H9 (cell line): ENCODE data around the gene OVOL2. TPM values are rescaled to one million over a fixed set of nuclear protein-coding genes. Genes with fewer than 3 reads are reported as not detected.

Experiments used
- DNase-seq: peaks from one replicate; pipeline ENCODE4 v3.0.0-alpha.2; 2017
- H2AFZ ChIP-seq: one replicate; pipeline ENCODE4 v1.6.1; 2013; ENCODE audit warnings: mild to moderate bottlenecking, low read length, control low read depth, moderate library complexity
- H2AK5ac ChIP-seq: 2 replicates; pipeline ENCODE4 v1.6.1; 2013; ENCODE audit warnings: low read length, control low read depth, mixed read lengths; ENCODE audit not compliant: insufficient read length
- H2BK120ac ChIP-seq: one replicate; pipeline ENCODE4 v1.6.1; 2013; ENCODE audit warnings: low read depth, mild to moderate bottlenecking, low read length, control low read depth, inconsistent platforms; ENCODE audit not compliant: poor library complexity, severe bottlenecking
- H2BK12ac ChIP-seq: 2 replicates; pipeline ENCODE4 v1.6.1; 2013; ENCODE audit warnings: low read length, control low read depth, mixed read lengths, low read depth; ENCODE audit not compliant: insufficient read length
- H2BK15ac ChIP-seq: 2 replicates; pipeline ENCODE4 v1.6.1; 2013; ENCODE audit warnings: low read depth, low read length, control low read depth
- H2BK20ac ChIP-seq: one replicate; pipeline ENCODE4 v1.6.1; 2013; ENCODE audit warnings: low read depth, mild to moderate bottlenecking, low read length, control low read depth, inconsistent platforms; ENCODE audit not compliant: poor library complexity, severe bottlenecking
- H2BK5ac ChIP-seq: 2 replicates; pipeline ENCODE4 v1.6.1; 2013; ENCODE audit warnings: low read length, control low read depth, mixed read lengths; ENCODE audit not compliant: insufficient read length
- H3K14ac ChIP-seq: 2 replicates; pipeline ENCODE4 v1.6.1; 2013; ENCODE audit warnings: low read length, control low read depth; ENCODE audit not compliant: insufficient read depth
- H3K18ac ChIP-seq: 2 replicates; pipeline ENCODE4 v1.6.1; 2013; ENCODE audit warnings: low read depth, mild to moderate bottlenecking, mixed read lengths, low read length, control low read depth; ENCODE audit not compliant: insufficient read length
- H3K23ac ChIP-seq: 2 replicates; pipeline ENCODE4 v1.6.1; 2013; ENCODE audit warnings: low read length, control low read depth, mixed read lengths, low read depth; ENCODE audit not compliant: insufficient read length
- H3K23me2 ChIP-seq: 2 replicates; pipeline ENCODE4 v1.6.1; 2013; ENCODE audit warnings: low read depth, mild to moderate bottlenecking, mixed read lengths, low read length, control low read depth; ENCODE audit not compliant: insufficient read length, poor library complexity, severe bottlenecking
- H3K27ac ChIP-seq: 2 replicates; pipeline ENCODE4 v1.5.1; 2013; ENCODE audit warnings: low read length, control low read depth, mixed read lengths, low read depth; ENCODE audit not compliant: insufficient read length
- H3K27me3 ChIP-seq: 2 replicates; pipeline ENCODE4 v1.6.1; 2013; ENCODE audit warnings: low read length, control low read depth, inconsistent platforms; ENCODE audit not compliant: insufficient read depth
- H3K4ac ChIP-seq: 2 replicates; pipeline ENCODE4 v1.6.1; 2013; ENCODE audit warnings: low read depth, mild to moderate bottlenecking, control low read depth, inconsistent platforms, low read length, moderate library complexity
- H3K4me1 ChIP-seq: 2 replicates; pipeline ENCODE4 v1.6.1; 2013; ENCODE audit warnings: low read length, control low read depth, inconsistent platforms; ENCODE audit not compliant: insufficient read depth
- H3K4me2 ChIP-seq: 2 replicates; pipeline ENCODE4 v1.6.1; 2013; ENCODE audit warnings: low read length, control low read depth, mixed read lengths; ENCODE audit not compliant: insufficient read length, insufficient read depth
- H3K56ac ChIP-seq: 2 replicates; pipeline ENCODE4 v1.6.1; 2013; ENCODE audit warnings: low read depth, mild to moderate bottlenecking, mixed read lengths, low read length, control low read depth; ENCODE audit not compliant: insufficient read length
- H3K79me1 ChIP-seq: 2 replicates; pipeline ENCODE4 v1.6.1; 2013; ENCODE audit warnings: low read depth, mild to moderate bottlenecking, moderate library complexity, low read length, control low read depth, inconsistent platforms; ENCODE audit not compliant: insufficient read depth, poor library complexity, severe bottlenecking
- H3K79me2 ChIP-seq: 2 replicates; pipeline ENCODE4 v1.6.1; 2013; ENCODE audit warnings: low read length, control low read depth, inconsistent platforms; ENCODE audit not compliant: insufficient read depth
- H3K9ac ChIP-seq: 2 replicates; pipeline ENCODE4 v1.6.1; 2013; ENCODE audit warnings: low read length, control low read depth, mixed read lengths; ENCODE audit not compliant: insufficient read length; ENCODE audit errors: extremely low read depth
- H3K9me3 ChIP-seq: one replicate; pipeline ENCODE4 v1.6.1; 2013; ENCODE audit warnings: low read depth, low read length, inconsistent platforms; ENCODE audit not compliant: control insufficient read depth
- H3T11ph ChIP-seq: one replicate; pipeline ENCODE4 v1.6.1; 2013; ENCODE audit warnings: mild to moderate bottlenecking, low read length, control low read depth, inconsistent platforms
- H4K20me1 ChIP-seq: one replicate; pipeline ENCODE4 v1.6.1; 2013; ENCODE audit not compliant: control insufficient read depth, insufficient read length, insufficient read depth
- H4K5ac ChIP-seq: 2 replicates; pipeline ENCODE4 v1.6.1; 2013; ENCODE audit warnings: low read depth, mild to moderate bottlenecking, mixed read lengths, low read length, control low read depth; ENCODE audit not compliant: insufficient read length
- H4K8ac ChIP-seq: replicated peaks from 2 replicates; pipeline ENCODE4 v1.6.1; 2013; ENCODE audit warnings: low read length, control low read depth, mixed read lengths, low read depth; ENCODE audit not compliant: insufficient read length
- H4K91ac ChIP-seq: 2 replicates; pipeline ENCODE4 v1.6.1; 2013; ENCODE audit warnings: low read depth, mild to moderate bottlenecking, moderate library complexity, mixed read lengths, low read length, control low read depth; ENCODE audit not compliant: insufficient read length
- H3K27ac Mint-ChIP-seq, 3 experiments: 2 replicates in 2 of 3; 3 replicates in 1 of 3; pipeline ENCODE4 v1.8.0; 2020 to 2021; ENCODE audit warnings: mixed read lengths in 3 of 3, mild to moderate bottlenecking in 1 of 3, moderate library complexity in 1 of 3
- H3K27me3 Mint-ChIP-seq: 2 replicates; pipeline ENCODE4 v1.8.0; 2021; ENCODE audit warnings: low read depth, mild to moderate bottlenecking, moderate library complexity, mixed read lengths
- H3K36me3 Mint-ChIP-seq, 3 experiments: 2 replicates in 2 of 3; 3 replicates in 1 of 3; pipeline ENCODE4 v1.8.0; 2020 to 2021; ENCODE audit warnings: low read depth in 3 of 3, mixed read lengths in 3 of 3; ENCODE audit not compliant: insufficient read depth in 1 of 3
- H3K4me1 Mint-ChIP-seq, 2 experiments: 2 replicates each; pipeline ENCODE4 v1.8.0; 2020; ENCODE audit warnings: mixed read lengths in 2 of 2
- H3K4me3 Mint-ChIP-seq, 2 experiments: 2 replicates in 1 of 2; 3 replicates in 1 of 2; pipeline ENCODE4 v1.8.0; 2020 to 2021; ENCODE audit warnings: mild to moderate bottlenecking in 2 of 2, mixed read lengths in 2 of 2, moderate library complexity in 1 of 2
- H3K9me3 Mint-ChIP-seq, 2 experiments: 2 replicates in 1 of 2; 3 replicates in 1 of 2; pipeline ENCODE4 v1.8.0; 2020; ENCODE audit warnings: mild to moderate bottlenecking in 2 of 2, mixed read lengths in 2 of 2, moderate library complexity in 1 of 2
- CTCF ChIP-seq: fragments of 200-600 bp; sonication (generic); conservative IDR thresholded peaks from 3 replicates; pipeline ENCODE4 v1.8.0; 2021; ENCODE audit warnings: antibody characterized with exemption, mild to moderate bottlenecking
- WGBS: extraction: QIAGEN DNeasy Blood & Tissue Kit; methylation state at CpG from one replicate; pipeline ENCODE4 v1.1.7; 2013; ENCODE audit warnings: missing lambda C conversion rate, low lambda C conversion rate, mixed read lengths; ENCODE audit not compliant: insufficient read length; ENCODE audit errors: extremely low coverage; 5-methylcytosine and 5-hydroxymethylcytosine counted together
- total RNA-seq: library from RNA; stranded (reverse); gene quantifications from 2 replicates; pipeline ENCODE4 v1.2.1, GENCODE V29; 2021

The OVOL2 gene
- total RNA-seq, 1 experiment from 2014 or later: 5.8 TPM

GRCh38 chr20:17993546-17993945 is 64.2 kb downstream of the OVOL2 start:
- Histone ChIP-seq H3K56ac (no peak overlapping the region), H2AFZ (no peak overlapping the region), H3T11ph (no peak overlapping the region), H3K27ac (no peak overlapping the region), H2BK12ac (no peak overlapping the region), H3K79me1 (no peaks in the 10 kb centered on the region), H4K8ac (no peak overlapping the region), H3K14ac (no peak overlapping the region), H3K27me3 (no peaks in the 10 kb centered on the region), H3K4me2 (no peak overlapping the region), H2AK5ac (no peak overlapping the region), H4K20me1 (no peaks in the 10 kb centered on the region), H2BK120ac (no peak overlapping the region), H4K91ac (no peak overlapping the region), H3K9ac (no peak overlapping the region), H2BK20ac (no peak overlapping the region), H3K4ac (no peak overlapping the region), H3K9me3 (no peaks in the 10 kb centered on the region), H3K18ac (no peak overlapping the region), H2BK15ac (no peak overlapping the region), H4K5ac (no peak overlapping the region), H2BK5ac (no peak overlapping the region), H3K4me1 (no peaks in the 10 kb centered on the region), H3K79me2 (no peaks in the 10 kb centered on the region), H3K23ac (no peak overlapping the region), H3K23me2 (no peaks in the 10 kb centered on the region)
- Mint-ChIP-seq H3K4me1 (peaks cover 8 to 9% of the 10 kb centered on the region in 2 experiments), H3K27me3 (no peaks in the 10 kb centered on the region), H3K9me3 (no peaks in the 10 kb centered on the region), H3K4me3 (no peak overlapping the region), H3K36me3 (peaks cover 10 to 24% (median 20%) of the 10 kb centered on the region in 3 experiments; a peak in 5 of 7 replicates), H3K27ac (peak overlapping the region in 2 of 3 experiments; percentile 52 to 61; a peak in 2 of 7 replicates)
- DNase-seq: no peak
- TF ChIP-seq CTCF: no peak
- no CpG with 5 or more reads among the region's 3 CpGs for WGBS
